ENCODE data around the gene HS1BP3.

DNA sequence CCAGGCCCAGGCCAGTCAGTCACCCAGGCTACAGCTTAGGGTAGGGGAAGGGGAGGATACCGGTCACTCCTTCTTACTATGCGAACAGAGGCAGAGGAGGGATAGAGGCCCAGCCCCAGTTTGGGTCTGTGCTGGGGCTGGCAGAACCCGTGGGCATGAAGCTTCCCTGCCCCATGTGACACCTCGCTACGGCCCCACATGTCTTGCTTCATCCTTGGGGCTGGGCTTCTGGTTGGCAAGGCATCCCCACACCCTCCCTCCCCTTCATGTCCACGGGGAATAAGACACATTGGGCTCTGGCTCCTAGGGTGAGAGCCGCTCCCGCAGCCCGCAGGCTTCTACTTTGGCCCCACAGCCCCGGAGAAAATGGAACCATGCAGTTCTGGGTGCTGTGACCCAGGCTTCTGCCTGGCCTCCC is 32.4 kb downstream of the HS1BP3 start:
- TF ChIP-seq, protein P1, sequence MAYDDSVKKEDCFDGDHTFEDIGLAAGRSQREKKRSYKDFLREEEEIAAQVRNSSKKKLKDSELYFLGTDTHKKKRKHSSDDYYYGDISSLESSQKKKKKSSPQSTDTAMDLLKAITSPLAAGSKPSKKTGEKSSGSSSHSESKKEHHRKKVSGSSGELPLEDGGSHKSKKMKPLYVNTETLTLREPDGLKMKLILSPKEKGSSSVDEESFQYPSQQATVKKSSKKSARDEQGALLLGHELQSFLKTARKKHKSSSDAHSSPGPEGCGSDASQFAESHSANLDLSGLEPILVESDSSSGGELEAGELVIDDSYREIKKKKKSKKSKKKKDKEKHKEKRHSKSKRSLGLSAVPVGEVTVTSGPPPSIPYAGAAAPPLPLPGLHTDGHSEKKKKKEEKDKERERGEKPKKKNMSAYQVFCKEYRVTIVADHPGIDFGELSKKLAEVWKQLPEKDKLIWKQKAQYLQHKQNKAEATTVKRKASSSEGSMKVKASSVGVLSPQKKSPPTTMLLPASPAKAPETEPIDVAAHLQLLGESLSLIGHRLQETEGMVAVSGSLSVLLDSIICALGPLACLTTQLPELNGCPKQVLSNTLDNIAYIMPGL (CRISPR knock-in tag; IDR thresholded peaks at IDR 0.05), result no peak
- no peak for TF ChIP-seq POLR2A (conservative IDR thresholded peaks at IDR 0.05)
- no peak for TF ChIP-seq KDM1A (IDR thresholded peaks at IDR 0.05)
